Measurements from ENCODE around the gene TNRC18.
"Not testable (repeated sequence)": the region's sequence is repeated elsewhere in the genome, so short reads cannot be mapped to it uniquely, and the experiment has no call there.

Gene TNRC18

DNA sequence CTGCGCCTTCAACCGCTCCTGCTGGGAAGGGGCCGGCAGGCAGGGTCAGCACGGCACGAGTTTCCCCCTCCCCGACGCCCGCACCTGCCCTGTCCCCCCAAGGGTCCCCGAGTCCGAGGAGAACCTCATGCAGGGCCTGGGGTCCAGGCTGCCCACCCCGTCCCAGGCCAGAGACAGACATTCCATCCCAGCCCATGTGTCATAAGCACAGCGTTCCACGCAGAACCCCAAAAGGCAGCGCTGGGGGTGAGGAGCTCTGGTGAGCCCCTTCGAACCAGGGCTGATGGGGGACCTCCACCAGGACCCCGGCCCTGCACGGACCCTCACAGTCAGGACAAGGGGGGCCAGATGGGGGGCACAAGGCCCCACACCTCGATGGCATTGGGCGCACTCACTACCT lies 49.2 kb downstream of the TNRC18 start:
- no peak for DNase-seq

DNA sequence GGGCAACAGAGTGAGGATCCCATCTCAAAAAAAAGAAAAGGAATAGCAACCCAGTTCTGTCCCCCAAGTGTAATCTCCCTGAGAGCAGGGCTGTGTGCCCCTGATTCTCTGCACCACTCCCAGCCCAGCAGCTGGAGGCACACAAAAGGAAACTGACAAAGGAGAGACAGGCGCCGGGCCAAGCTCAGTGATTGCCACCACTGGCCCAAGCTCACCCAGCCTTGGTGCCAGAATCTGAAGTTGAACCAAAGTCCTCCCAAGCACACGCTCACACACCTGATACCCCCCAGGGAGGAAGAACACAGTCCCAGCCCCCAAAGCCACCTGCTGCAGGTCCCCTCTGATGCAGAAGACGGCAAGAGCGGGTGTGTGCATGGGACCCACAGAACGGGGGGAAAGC lies 50.3 kb downstream of the TNRC18 start:
- DNase-seq, result no peak

DNA sequence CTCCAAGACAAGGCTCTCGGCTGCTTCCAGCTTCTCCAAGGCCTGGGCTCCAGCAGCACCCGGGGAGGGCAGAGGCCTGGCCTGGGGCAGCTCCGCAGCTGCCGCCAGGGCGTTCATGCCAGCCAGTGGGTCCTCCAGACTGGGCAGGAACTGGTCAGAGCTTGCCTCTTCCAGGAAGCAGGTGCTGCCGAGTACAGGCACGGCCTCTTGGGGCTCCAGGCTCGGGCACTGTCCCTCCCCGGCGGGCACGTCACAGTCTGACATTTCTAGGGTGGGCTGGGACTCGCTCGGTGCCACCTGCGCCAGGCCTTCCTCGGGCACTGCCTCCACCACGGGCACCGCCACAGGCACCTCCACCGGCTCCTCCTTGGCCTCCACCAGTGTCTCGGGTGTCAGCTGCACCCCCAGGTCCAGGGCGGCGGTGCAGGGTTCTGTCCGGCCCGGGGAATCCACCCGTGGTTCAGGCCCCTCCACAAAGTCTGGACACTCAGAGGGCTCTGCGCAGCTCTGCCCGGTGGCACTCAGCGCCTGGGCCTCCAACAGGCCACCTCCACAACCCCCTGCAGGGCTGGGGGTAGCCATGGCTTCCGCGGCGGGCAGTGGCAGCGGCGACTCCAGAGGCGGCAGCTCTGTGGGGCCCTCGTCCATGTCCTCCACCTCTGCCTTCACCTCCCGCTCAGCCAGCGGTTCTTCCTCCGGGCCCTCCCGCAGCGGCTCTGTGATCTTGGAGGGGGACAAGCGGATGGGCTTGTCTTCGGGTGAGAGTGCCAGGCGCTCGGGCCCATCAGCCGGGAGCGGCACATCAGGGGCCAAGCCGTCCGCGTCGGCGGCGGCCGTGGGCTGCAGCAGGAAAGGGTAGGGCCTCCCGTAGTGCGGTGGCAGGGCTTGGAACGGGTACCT lies 52.9 kb downstream of the TNRC18 start:
- no peak for DNase-seq

DNA sequence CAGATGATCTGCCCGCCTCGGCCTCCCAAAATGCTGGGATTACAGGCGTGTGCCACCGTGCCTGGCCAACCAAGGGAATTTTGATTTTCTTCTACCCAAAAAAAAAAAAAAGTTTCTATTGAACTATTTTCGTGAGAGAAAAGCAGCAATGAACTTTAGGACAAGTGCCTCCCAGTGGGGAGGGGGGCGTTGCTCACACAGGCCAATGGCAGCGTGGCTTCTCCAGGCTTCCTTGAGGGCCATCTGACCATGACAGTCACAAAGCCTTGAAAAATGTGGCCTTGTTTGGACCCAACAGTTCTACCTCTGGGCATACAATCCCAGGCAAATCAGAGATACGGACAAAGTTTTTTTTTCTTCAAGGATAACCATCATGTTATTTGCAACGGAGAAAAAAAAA lies 56.0 kb downstream of the TNRC18 start:
- DNase-seq, result no peak

DNA sequence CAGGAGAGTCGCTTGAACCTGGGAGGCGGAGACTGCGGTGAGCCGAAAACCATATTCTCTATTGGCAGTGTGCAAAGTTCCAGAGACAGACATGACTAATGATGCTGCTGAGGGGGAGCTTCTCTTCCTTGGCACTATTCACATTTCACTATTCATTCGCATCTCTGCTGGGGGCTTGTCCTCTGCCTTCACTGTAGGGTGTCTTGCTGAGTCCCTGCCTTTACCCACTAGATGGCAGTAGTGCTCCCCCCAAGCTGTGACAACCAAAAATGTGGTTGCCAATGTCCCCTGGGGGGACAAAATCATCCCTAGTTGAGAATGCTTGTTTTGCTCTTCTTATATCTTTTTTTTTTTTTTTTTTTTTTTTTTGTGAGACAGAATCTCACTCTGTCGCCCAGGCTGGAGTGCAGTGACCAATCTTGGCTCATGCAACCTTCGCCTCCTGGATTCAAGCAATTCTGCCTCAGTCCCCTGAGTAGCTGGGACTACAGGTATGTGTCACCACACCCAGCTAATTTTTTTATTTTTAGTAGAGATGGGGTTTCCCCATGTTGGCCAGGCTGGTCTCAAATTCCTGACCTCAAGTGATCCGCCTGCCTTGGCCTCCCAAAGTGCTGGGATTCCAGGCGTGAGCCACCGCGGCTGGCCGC lies 57.5 kb downstream of the TNRC18 start:
- DNase-seq, result peak; percentile 83

DNA sequence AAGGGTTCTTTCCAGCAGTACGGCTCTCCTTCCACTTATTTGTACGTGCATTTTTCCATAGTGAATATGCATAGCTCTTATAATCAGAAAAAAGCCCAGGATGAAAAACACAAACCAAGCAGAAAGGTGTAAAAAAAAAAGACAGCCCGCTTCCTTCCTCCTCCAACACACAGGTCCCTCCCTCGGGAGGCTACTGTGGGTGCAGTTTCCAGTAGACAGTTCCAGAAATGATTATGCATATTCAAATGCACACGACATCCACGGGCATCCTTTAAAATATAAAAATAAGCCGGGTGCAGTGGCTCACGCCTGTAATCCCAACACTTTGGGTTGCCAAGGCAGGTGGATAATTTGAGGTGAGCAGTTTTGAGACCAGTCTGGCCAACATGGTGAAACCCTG lies 59.9 kb downstream of the TNRC18 start:
- DNase-seq, result no peak

DNA sequence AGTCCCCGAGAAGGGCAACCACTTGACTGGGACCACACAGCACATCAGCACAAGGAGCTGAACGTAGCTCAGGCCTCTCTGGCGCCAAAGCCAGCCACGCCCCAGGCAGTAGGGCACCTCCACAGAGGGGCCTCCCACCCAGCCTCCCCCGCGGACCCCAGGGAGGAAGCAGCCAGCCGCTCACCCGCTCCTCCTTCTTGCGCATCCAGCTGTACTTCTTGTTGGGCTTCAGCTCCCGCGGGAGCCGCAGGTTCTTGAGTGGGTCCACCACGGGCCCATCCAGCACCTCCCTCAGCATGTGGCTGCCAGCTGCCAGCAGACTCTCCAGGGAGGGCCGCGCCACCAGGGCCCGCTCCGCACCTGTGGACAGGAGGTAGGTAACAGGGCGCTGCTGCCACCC lies 61.2 kb downstream of the TNRC18 start:
- no peak for DNase-seq

DNA sequence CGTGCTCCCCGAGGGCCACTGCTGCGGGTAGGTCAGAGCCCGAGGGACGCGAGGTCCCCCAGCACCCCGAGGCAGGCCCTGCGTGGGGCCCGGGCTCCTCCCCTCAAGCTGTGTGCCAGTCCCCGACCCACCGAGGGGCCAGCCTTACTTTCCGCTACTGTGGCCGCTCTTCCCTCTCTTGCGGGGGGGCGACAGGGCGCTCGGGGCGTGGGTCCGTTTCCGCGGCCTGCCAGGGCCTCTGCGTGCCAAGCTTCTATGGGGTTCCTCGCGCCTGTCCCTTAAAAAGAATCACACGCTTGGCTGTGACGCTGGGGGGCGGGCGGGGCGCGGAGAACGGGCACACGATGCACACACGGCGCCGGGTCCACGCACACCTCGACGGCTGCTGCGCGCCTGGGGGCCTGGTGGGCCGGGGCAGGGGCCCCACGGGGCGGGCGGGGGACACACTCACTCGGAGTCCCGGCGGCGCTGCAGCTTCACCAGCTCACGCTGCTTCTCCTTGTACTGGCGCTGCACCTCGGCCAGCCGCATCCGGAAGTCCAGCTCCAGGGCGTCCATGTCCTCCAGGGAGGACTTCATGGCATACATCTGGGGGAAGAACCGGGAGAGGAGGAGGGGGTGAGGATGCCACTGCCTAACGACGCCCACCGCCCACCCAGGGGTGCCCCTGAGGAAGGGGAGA lies 62.0 kb downstream of the TNRC18 start:
- DNase-seq, result no peak

DNA sequence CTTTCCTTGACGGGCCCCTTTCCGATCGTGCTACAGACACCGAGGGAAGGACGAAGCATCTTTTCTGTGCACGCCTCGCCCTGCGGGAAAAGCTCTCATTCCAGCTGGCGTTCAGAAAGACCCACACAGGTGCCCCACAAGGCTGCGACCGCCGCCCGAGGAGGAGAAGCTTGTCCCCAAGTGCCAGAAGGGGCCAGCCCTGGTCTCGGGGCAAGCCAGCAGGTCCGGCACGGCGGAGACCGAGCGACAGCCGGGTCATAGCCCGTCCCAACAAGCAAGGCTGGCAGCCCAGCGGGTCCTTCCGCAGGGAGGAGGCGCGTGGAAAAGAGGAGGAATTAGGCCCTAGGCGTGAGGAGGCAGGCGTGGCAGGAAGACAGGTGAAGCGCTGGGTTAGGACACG lies 62.7 kb downstream of the TNRC18 start:
- DNase-seq, result no peak

DNA sequence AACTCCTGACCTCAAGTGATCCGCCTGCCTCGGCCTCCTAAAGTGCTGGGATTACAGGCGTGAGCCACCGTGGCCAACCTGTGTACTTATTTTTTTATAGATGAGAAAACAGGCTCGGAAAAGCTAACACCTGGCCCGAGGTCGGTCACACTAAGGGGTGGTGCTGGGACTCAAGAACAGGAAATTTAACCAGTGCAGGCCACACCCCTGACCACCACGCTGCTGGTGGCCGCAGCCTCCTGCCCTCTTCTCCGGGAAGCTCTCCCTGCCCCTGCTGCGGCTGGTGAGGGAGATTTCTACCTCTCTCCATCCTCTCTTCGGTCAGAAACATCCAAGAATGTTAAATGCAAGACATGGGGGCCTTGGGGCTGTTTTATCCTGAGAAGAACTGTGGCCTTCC lies 63.2 kb downstream of the TNRC18 start:
- DNase-seq, result no peak

DNA sequence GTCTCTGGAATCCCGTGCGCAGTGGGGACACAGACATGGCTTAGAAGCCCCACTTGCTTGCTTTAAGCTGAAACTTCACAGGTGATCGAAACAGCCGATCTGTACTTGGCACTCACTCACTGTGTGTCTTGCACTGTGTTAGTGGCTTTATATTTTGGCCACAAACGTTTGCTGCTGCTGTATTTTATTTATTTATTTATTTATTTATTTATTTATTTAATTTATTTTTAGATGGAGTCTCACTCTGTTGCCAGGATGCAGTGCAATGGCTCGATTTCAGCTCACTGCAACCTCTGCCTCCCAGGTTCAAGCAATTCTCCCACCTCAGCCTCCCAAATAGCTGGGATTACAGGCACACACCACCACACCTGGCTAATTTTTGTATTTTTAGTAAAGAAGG lies 63.6 kb downstream of the TNRC18 start:
- not testable (repeated sequence) for DNase-seq

DNA sequence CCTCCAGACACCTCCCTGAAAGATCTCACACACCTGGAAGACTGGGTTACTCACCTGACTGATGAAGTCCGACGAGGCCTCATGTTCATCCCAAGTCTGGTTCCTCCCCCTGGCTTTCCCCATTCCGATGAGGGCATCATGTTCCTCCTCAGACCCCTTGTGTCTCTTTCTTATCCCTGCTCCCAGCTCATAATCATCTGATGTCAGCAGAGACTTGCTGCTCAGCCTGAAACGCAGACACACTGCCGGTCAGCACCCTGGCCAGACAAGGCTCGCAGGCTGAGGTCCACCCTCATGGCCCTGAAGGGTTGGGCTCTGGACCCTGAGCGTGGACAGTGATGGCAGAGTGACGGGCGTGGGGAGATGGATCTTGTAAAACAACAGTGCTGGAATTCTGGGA lies 64.3 kb downstream of the TNRC18 start:
- DNase-seq, result no peak

DNA sequence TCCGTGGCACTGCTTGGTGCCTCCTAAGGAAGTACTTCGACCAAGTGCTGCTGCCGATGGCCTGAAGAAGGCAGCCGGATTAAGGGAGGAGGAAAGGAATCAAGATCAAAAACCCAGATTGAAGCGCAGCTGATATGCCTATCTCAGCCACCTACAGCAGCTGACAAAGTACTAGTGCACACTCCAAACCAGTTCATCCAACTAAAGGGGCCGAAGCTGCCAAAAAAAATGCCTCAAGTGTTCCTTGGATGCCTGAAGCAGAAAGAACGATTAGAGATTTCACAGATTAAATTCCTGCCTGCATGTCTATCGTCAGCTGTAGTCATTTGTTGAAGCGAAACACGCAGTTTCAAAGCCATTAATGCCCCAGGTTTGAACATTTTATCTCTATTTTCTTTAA lies 65.7 kb downstream of the TNRC18 start:
- DNase-seq, result no peak

DNA sequence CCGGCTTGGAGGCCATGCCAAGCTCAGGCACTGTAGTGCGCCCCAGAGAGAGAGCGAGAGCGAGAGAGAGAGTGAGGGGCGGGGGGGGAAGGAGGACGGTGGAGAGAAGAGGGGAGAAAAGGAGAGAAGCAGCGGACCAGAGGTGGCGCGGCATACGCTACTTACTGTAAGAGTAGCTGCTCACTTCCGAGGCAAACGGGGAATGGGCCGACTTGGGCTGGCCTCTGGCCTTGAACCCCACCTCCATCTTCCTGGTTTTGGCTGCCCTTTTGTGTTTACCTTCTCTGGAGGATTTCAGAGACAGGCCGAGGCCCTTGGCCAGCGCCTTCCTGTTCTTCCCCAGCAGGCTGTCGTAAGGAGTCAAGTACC lies 66.9 kb downstream of the TNRC18 start:
- DNase-seq, result no peak

DNA sequence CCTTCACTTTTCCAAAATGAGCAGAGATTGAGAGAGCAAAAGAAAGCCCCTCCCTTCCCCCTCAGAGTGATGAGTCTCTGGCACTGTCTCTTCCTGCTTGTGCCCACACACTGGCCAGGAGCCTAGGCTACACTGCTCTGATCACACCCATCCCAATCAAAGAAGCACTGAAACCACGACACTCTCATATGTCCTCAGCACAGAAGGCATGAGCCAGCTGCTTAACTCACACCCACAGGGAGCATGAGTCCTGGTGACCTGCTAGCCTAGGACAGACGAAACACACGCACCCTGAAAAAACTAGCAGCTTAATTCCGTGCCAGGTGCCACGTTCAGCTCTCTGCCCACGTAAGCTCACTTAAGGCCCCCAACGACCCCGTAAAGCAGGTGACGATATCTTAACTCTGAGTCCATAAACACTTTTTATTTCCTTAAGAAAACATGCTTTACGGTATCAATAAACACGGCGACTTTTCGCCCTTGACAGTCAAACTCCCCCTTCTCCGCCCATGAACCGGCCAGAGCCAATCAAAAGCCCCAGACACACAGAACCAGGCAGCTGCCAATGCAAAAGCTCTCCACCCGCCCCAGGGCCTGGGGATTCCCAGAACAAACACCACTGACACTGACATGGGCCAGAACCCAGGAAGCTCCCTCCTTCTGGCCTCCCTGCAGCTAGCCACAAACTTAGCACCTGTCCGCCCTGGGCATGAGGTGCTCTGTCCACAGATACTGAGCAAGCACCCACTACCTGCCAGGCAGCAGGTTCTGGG lies 69.0 kb downstream of the TNRC18 start:
- no peak for DNase-seq

DNA sequence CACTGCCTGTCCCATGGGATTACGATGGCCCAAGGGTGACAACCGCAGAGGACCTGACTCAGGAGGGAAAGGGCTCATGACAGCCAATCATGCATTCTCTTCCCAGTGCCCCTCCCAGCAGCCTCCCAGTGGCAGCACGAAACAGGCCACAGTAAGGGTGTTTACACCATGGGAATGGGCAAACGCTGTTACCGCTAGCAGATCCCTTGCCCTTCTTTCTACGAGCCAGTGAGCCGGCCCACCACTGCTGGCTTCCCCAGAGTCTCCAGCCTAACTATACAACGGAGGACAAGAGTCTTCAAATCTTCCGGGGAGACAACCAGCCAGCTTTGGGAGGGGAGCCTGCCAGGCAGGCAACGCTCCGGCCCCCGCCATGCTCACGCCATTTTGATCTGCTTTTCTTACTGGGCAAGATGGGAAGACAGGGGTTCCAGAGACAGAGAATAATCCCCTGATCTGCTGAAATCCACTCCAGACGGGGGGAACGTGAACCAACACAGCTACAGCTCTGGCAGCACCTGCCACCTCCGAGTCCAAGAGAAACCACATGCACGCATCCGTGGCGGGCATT lies 71.1 kb downstream of the TNRC18 start:
- DNase-seq, result no peak

DNA sequence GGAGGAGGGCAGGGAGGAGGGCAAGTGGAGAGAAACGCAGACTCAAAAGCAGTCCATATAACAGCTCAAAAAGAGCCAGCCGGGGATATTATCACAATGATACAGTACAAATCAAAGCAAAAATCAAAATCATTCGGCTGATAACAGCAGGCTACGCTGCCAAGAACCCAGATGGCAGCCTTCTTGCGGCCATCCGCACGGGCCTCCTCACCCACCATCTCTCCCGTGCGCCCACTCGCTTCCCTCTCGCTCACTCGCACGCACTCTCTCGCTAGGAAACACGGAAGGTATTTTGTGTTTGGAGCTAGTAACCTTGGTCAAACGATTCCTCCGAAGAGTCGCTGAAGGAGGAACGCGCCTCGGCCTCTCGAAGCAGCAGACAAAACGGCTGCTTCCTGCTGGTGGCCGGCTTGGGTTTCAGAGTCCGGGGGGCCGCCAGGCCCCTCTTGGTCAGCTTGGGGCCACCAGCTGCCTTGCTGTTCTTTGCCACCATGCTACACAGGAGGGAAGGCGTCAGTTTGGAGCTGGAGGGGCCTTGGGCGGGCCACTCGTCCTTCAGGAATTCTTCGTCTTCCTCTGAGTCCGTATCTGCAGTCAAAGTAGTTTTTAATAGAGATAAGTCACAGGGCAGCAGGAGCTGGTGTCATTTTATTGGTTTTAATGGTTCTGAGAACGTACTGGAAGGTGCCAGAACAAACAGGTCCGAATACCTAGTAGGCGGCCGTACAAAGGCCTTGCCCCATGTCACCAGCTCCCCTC lies 71.9 kb downstream of the TNRC18 start:
- DNase-seq, result no peak

DNA sequence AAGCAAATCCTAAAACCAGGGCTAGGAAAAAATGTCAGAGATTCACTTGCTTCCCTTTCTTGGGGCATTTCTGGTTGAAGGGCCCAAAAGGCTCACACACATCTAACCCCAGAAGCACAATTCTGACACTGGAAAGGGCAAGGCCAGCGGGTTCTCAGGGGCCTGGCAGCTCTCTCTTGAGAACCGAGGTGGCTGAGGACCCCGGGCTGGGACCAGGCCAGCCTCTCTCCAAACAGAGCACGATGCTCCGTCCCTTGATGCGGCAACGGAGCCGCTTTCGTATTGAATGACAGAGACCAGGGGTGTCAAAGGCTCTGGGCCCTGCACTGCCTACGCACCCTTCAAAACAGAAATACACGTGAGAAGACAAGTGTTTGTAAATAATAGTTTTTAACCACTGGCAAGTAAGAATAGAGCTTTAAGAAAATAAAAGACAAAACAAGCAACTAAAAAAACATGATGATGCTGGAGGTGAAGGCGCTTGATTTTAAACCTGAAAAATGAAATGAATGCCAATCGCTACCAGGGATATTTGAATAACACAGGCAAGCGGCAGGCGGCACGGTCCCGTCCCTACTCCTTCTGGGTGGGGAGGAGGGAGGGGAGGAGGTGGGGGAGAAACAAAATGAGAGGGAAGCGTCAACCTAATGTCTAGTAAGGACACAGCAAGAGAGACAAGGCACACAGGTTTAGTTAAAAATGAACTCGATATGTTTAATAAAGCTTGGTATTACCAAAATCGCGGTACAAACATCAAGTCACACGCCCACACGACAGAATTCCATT lies 72.8 kb downstream of the TNRC18 start:
- no peak for DNase-seq

DNA sequence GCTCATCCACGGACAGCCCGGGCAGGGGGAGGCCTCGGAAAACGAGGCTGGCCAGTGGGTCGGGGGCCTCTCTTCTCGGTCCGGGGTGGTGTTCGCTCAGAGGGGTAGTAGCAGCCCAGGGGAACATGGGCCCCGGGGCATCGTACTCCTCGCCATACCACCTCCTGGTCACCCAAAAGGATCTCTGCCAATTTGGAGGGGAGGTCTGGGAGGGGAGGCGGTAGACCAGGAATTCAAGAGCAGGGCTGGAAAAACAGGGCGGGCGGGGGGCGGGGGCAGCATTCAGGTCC lies 73.5 kb downstream of the TNRC18 start:
- no peak for DNase-seq

DNA sequence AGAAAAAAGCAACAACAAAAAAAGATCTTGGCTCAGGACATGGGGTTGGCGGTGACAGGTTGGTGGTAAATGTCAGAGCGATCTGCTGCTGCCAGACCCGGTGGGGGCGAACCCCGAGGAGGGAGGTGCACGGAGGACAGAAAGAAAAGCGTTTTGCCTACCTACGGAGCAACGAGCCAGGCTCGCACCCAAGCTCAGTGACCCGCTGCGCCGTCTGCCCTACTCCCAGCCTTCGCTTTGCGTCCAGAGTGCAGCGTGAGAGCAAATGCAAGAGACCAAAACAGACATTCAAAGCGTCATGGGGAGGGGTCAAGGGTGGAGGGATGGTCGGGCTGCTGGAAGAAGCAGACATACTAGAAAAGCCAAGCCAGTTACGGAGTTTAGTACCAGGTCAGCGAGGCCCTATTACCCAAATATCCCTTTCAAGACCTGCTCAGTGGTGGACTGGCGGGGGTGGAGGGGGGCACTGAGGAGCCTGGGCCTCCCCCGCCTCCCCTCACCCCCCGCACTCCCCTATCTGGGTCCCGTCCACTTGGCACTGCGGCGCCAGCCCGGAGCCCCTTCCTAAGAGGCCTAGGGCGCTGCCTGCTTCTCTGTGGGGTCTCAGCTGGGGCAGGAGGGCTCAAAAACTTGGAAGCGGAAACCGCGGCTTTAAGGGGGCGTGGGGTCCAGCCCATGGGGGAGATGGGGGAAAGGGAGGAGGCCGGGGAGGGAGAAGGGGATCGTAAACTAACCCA lies 74.0 kb downstream of the TNRC18 start:
- DNase-seq, result no peak

DNA sequence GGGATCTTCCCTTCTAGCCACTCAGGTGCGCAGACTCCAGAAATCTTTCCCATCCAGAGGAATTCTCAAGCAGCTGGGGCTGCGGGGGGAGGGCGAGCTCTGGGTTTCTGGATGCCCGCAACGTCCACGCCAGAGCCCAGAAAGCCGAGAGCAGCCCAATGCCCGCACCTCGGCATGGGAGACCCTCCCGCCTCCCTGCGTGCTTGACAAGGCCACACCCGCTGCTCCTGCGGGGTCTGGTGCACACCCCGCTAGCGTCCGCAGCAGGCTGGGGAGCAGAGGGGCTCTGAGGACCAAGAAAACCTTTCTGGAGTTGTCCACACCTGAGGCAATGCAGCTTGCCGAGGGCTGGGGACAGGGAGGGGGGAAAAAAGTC lies 74.6 kb downstream of the TNRC18 start:
- DNase-seq, result no peak

Measured in NCI-H446 treated with DMSO at 0.1 percent for 48 hours (cell line).